IMR-90 (cell line): ENCODE measurements around the gene SPANXN1. TPM values are rescaled to one million over a fixed set of nuclear protein-coding genes. Genes with fewer than 3 reads are reported as not detected.

Experiments used
- ATAC-seq: fragments of 200-7000 bp; cut with Tn5 transposase; 2 replicates; pipeline ENCODE4 v1.9.1; 2020; ENCODE audit warnings: low read depth, mild to moderate bottlenecking, moderate library complexity
- BruUV-seq: library from RNA; stranded (reverse); fragments of 400-500 nt; replicated peaks from 2 replicates; lab custom pipeline; 2021; lab: Mats Ljungman, UMichigan
- CTCF ChIA-PET: fragments of 300-600 bp; formaldehyde crosslinking; extraction: SDS; loops from one replicate; lab custom pipeline; 2021; ENCODE audit warnings: antibody characterized with exemption; lab: Yijun Ruan, JAX
- POLR2A ChIA-PET: fragments of 300-600 bp; sonication (Branson Sonifier 250); formaldehyde crosslinking; loops from one replicate; lab custom pipeline; 2022; ENCODE audit warnings: antibody characterized with exemption; ENCODE audit not compliant: unreplicated experiment; lab: Charles Lee
- DNase-seq: peaks from one replicate; pipeline ENCODE4 v3.0.0; 2013
- H2AFZ ChIP-seq: replicated peaks from 2 replicates; pipeline ENCODE3; 2013; ENCODE audit warnings: low read length, mild to moderate bottlenecking; ENCODE audit not compliant: poor library complexity
- H2AK5ac ChIP-seq: 2 replicates; pipeline ENCODE4 v1.6.1; 2013; ENCODE audit warnings: low read depth, low read length, inconsistent platforms
- H2AK9ac ChIP-seq: replicated peaks from 2 replicates; pipeline ENCODE3; 2013; ENCODE audit warnings: mild to moderate bottlenecking, low read depth, low read length, moderate library complexity; ENCODE audit not compliant: poor library complexity
- H2BK120ac ChIP-seq: 2 replicates; pipeline ENCODE4 v1.6.1; 2013; ENCODE audit warnings: low read depth, low read length, inconsistent platforms
- H2BK15ac ChIP-seq: 3 replicates; pipeline ENCODE4 v1.6.1; 2013; ENCODE audit warnings: low read depth, low read length, inconsistent platforms
- H2BK20ac ChIP-seq: 2 replicates; pipeline ENCODE4 v1.6.1; 2013; ENCODE audit warnings: low read depth, mild to moderate bottlenecking, inconsistent platforms, low read length, moderate library complexity
- H2BK5ac ChIP-seq: 2 replicates; pipeline ENCODE4 v1.6.1; 2013; ENCODE audit warnings: mild to moderate bottlenecking, low read depth, low read length, inconsistent platforms; ENCODE audit not compliant: poor library complexity, severe bottlenecking
- H3K14ac ChIP-seq: replicated peaks from 2 replicates; pipeline ENCODE4 v1.6.1; 2013; ENCODE audit warnings: low read depth, low read length, inconsistent platforms
- H3K18ac ChIP-seq: 2 replicates; pipeline ENCODE4 v1.6.1; 2013; ENCODE audit warnings: low read depth, low read length, control low read depth
- H3K23ac ChIP-seq: 2 replicates; pipeline ENCODE4 v1.6.1; 2013; ENCODE audit warnings: low read depth, low read length, inconsistent platforms
- H3K27ac ChIP-seq: 2 replicates; pipeline ENCODE4 v1.5.1; 2013; ENCODE audit warnings: mild to moderate bottlenecking, control low read depth, low read length; ENCODE audit not compliant: insufficient read depth
- H3K27me3 ChIP-seq: 2 replicates; pipeline ENCODE4 v1.6.1; 2013; ENCODE audit warnings: low read length; ENCODE audit not compliant: control insufficient read depth, insufficient read depth
- H3K36me3 ChIP-seq: 2 replicates; pipeline ENCODE4 v1.6.1; 2013; ENCODE audit warnings: low read length, mixed read lengths; ENCODE audit not compliant: control insufficient read depth, insufficient read depth
- H3K4ac ChIP-seq: 2 replicates; pipeline ENCODE4 v1.6.1; 2013; ENCODE audit warnings: low read depth, low read length, inconsistent platforms
- H3K4me1 ChIP-seq: 2 replicates; pipeline ENCODE4 v1.6.1; 2013; ENCODE audit warnings: low read length, mixed read lengths; ENCODE audit not compliant: control insufficient read depth, insufficient read depth
- H3K4me2 ChIP-seq: 2 replicates; pipeline ENCODE4 v1.6.1; 2013; ENCODE audit warnings: low read depth, mild to moderate bottlenecking, control low read depth, low read length, moderate library complexity
- H3K4me3 ChIP-seq: 2 replicates; pipeline ENCODE4 v1.5.1; 2013; ENCODE audit warnings: low read depth, mild to moderate bottlenecking, control low read depth, low read length, moderate library complexity; ENCODE audit not compliant: insufficient read depth
- H3K56ac ChIP-seq: 2 replicates; pipeline ENCODE4 v1.6.1; 2013; ENCODE audit warnings: low read length, inconsistent platforms; ENCODE audit not compliant: insufficient read depth; ENCODE audit errors: extremely low read depth
- H3K79me1 ChIP-seq, 2 experiments: 2 replicates each; pipeline ENCODE4 v1.6.1; 2013; ENCODE audit warnings: low read length in 2 of 2, inconsistent platforms in 1 of 2, low read depth in 1 of 2
- H3K9ac ChIP-seq: 2 replicates; pipeline ENCODE4 v1.6.1; 2013; ENCODE audit warnings: low read depth, low read length, control low read depth
- H3K9me1 ChIP-seq: 2 replicates; pipeline ENCODE4 v1.6.1; 2013; ENCODE audit warnings: low read length, inconsistent platforms; ENCODE audit not compliant: insufficient read depth
- H3K9me3 ChIP-seq: 2 replicates; pipeline ENCODE4 v1.6.1; 2013; ENCODE audit warnings: low read length; ENCODE audit not compliant: control insufficient read depth, insufficient read depth
- H4K20me1 ChIP-seq: 2 replicates; pipeline ENCODE4 v1.6.1; 2013; ENCODE audit warnings: low read length, inconsistent platforms; ENCODE audit not compliant: insufficient read depth
- H4K5ac ChIP-seq: 2 replicates; pipeline ENCODE4 v1.6.1; 2013; ENCODE audit warnings: mild to moderate bottlenecking, low read depth, low read length, control low read depth
- H4K8ac ChIP-seq, 2 experiments: 2 replicates each; pipeline ENCODE4 v1.6.1; 2013; ENCODE audit warnings: low read depth in 2 of 2, low read length in 2 of 2, control low read depth in 1 of 2, inconsistent platforms in 1 of 2
- H4K91ac ChIP-seq: 2 replicates; pipeline ENCODE4 v1.6.1; 2013; ENCODE audit warnings: low read depth, low read length, inconsistent platforms; ENCODE audit not compliant: insufficient read depth
- BHLHE40 ChIP-seq: fragments of 150-350 bp; IDR thresholded peaks from 2 replicates; pipeline ENCODE4 v1.6.1; 2016; ENCODE audit warnings: mild to moderate bottlenecking, low read depth, low read length
- CEBPB ChIP-seq: IDR thresholded peaks from 2 replicates; pipeline ENCODE4 v1.6.1; 2012; ENCODE audit warnings: low read depth, low read length, improper control_type of control experiment
- CHD1 ChIP-seq: IDR thresholded peaks from 2 replicates; pipeline ENCODE4 v1.6.1; 2012; ENCODE audit warnings: low read depth, low read length, improper control_type of control experiment
- CTCF ChIP-seq: conservative IDR thresholded peaks from 2 replicates; pipeline ENCODE4 v1.5.1; 2012; ENCODE audit warnings: mild to moderate bottlenecking, low read depth, low read length, improper control_type of control experiment
- ELK1 ChIP-seq: fragments of 150-350 bp; IDR thresholded peaks from 2 replicates; pipeline ENCODE4 v1.6.1; 2016; ENCODE audit warnings: low read depth, mild to moderate bottlenecking, low read length, moderate library complexity, borderline replicate concordance
- FOS ChIP-seq: fragments of 150-350 bp; IDR thresholded peaks from 2 replicates; pipeline ENCODE4 v1.6.1; 2016; ENCODE audit warnings: low read depth, low read length
- MAFK ChIP-seq: IDR thresholded peaks from 2 replicates; pipeline ENCODE4 v1.6.1; 2012; ENCODE audit warnings: low read depth, low read length, improper control_type of control experiment
- MAZ ChIP-seq: IDR thresholded peaks from 2 replicates; pipeline ENCODE4 v1.6.1; 2012; ENCODE audit warnings: low read depth, mild to moderate bottlenecking, low read length, improper control_type of control experiment, moderate library complexity, borderline replicate concordance
- MXI1 ChIP-seq: IDR thresholded peaks from 2 replicates; pipeline ENCODE4 v1.6.1; 2012; ENCODE audit warnings: low read depth, mild to moderate bottlenecking, low read length, moderate library complexity, borderline replicate concordance
- NFE2L2 ChIP-seq: fragments of 150-350 bp; IDR thresholded peaks from 2 replicates; pipeline ENCODE4 v1.6.1; 2016; ENCODE audit warnings: low read depth, mild to moderate bottlenecking, low read length
- POLR2A ChIP-seq: IDR thresholded peaks from 2 replicates; pipeline ENCODE4 v1.6.1; 2012; ENCODE audit warnings: mild to moderate bottlenecking, low read depth, low read length
- RAD21 ChIP-seq: IDR thresholded peaks from 2 replicates; pipeline ENCODE4 v1.6.1; 2012; ENCODE audit warnings: low read length, improper control_type of control experiment
- RCOR1 ChIP-seq: IDR thresholded peaks from 2 replicates; pipeline ENCODE4 v1.6.1; 2012; ENCODE audit warnings: mild to moderate bottlenecking, low read length, improper control_type of control experiment; ENCODE audit not compliant: insufficient replicate concordance
- RFX5 ChIP-seq: IDR thresholded peaks from 2 replicates; pipeline ENCODE4 v1.8.0; 2012; ENCODE audit warnings: low read depth, mild to moderate bottlenecking, low read length, moderate library complexity
- SMC3 ChIP-seq: fragments of 150-350 bp; IDR thresholded peaks from 2 replicates; pipeline ENCODE4 v1.6.1; 2016; ENCODE audit warnings: low read depth, mild to moderate bottlenecking, antibody characterized with exemption, low read length, moderate library complexity
- USF2 ChIP-seq: fragments of 150-350 bp; IDR thresholded peaks from 2 replicates; pipeline ENCODE4 v1.6.1; 2017; ENCODE audit warnings: mild to moderate bottlenecking, antibody characterized with exemption, low read length, low read depth
- WGBS, 2 experiments: methylation state at CpG; one replicate each; pipeline versions ENCODE4 v1.1.5 to v1.1.7; 2013; ENCODE audit warnings: missing lambda C conversion rate in 2 of 2; ENCODE audit not compliant: insufficient read length in 1 of 2; ENCODE audit errors: extremely low coverage in 2 of 2; 5-methylcytosine and 5-hydroxymethylcytosine counted together
- dilution Hi-C: fragments of 300-500 bp; cut with HindIII; formaldehyde crosslinking; loops from one replicate; pipeline ENCODE4 v1.14.3; 2018; ENCODE audit warnings: low sequenced_read_pairs; ENCODE audit not compliant: unreplicated experiment
- in situ Hi-C: fragments of 300-500 bp; cut with MboI; formaldehyde crosslinking; loops from 3 replicates; pipeline ENCODE4 v1.14.3; 2019; ENCODE audit warnings: low sequenced_read_pairs, inconsistent platforms, mixed read lengths
- intact Hi-C: fragments of 100-400 bp; cut with micrococcal nuclease; formaldehyde crosslinking; loops from 2 replicates; pipeline ENCODE4 v1.10.0; 2022
- polyA plus RNA-seq, 3 experiments: library from polyadenylated mRNA; depleted of rRNA; stranded (reverse); fragments of >200 nt; gene quantifications; 2 replicates each; pipeline ENCODE4 v1.2.3, GENCODE V29; 2012; ENCODE audit warnings: low replicate concordance in 1 of 3
- total RNA-seq: library from RNA; depleted of rRNA; stranded (reverse); fragments of >200 nt; gene quantifications from 2 replicates; pipeline ENCODE4 v1.2.3, GENCODE V29; 2012

The SPANXN1 gene
- total and polyA plus RNA-seq, 2 of the 4 experiments (the other 2 are of a cell fraction), result not detected

GRCh38 chrX:145199078-145199477 lies 48.2 kb upstream of the SPANXN1 start:
- TF ChIP-seq SMC3 (no peak), CTCF (no peak), ELK1 (no peak), USF2 (no peak), CEBPB (no peak), MAFK (no peak), MXI1 (no peak), RFX5 (no peak), BHLHE40 (no peak), CHD1 (no peak), FOS (no peak), RAD21 (no peak), POLR2A (no peak), RCOR1 (no peak), MAZ (no peak), NFE2L2 (no peak)
- H3K4ac ChIP-seq, result no peak overlapping the region
- H2BK5ac ChIP-seq, result no peak overlapping the region
- no peaks in the 10 kb centered on the region for H3K4me1 ChIP-seq
- no peak overlapping the region for H2BK20ac ChIP-seq
- no peak overlapping the region for H3K18ac ChIP-seq
- no TSS peak for BruUV-seq
- no peaks in the 10 kb centered on the region for H3K36me3 ChIP-seq
- no peak overlapping the region for H2BK120ac ChIP-seq
- H3K56ac ChIP-seq, result no peak overlapping the region
- H3K9ac ChIP-seq, result no peak overlapping the region
- H4K5ac ChIP-seq, result no peak overlapping the region
- no peaks in the 10 kb centered on the region for H3K9me1 ChIP-seq
- no CpG with 5 or more reads among the region's 3 CpGs for WGBS, 2 experiments
- no peak overlapping the region for H4K91ac ChIP-seq
- intact Hi-C loops, result no loop called here
- no peak for DNase-seq
- H3K79me1 ChIP-seq, result no peaks in the 10 kb centered on the region
- no peaks in the 10 kb centered on the region; the same call in 1 of the 2 replicates for H3K9me3 ChIP-seq
- H2AK9ac ChIP-seq, result no peak overlapping the region
- no peak overlapping the region for H3K27ac ChIP-seq
- H3K23ac ChIP-seq, result no peak overlapping the region
- no peak overlapping the region for H3K4me2 ChIP-seq
- no peak overlapping the region for H4K8ac ChIP-seq
- H2AK5ac ChIP-seq, result no peak overlapping the region
- no peaks in the 10 kb centered on the region for H3K27me3 ChIP-seq
- in situ Hi-C loops, result no loop called here
- CTCF ChIA-PET, result no interaction called here
- ATAC-seq, result no peak
- dilution Hi-C loops, result no loop called here
- no peak overlapping the region for H2BK15ac ChIP-seq
- H3K14ac ChIP-seq, result no peak overlapping the region
- no peak overlapping the region for H3K4me3 ChIP-seq
- no peak overlapping the region for H2AFZ ChIP-seq
- no peaks in the 10 kb centered on the region for H4K20me1 ChIP-seq
- POLR2A ChIA-PET, result no interaction called here
